HG02970 (cell line): Measurements from ENCODE around the gene DES.

Source experiments
- ATAC-seq: cut with Tn5 transposase; IDR thresholded peaks from one replicate; pipeline ENCODE4 v1.9.1; 2021; ENCODE audit warnings: mild to moderate bottlenecking, moderate library complexity, moderate number of reproducible peaks; ENCODE audit not compliant: unreplicated experiment, low FRiP score

DES gene

GRCh38 chr2:219451661-219452360, 33.6 kb downstream of the DES start:
- ATAC-seq: no peak

- no peak for ATAC-seq
Measured at GRCh38 chr2:219452361-219453317, 34.5 kb downstream of the DES start.

- ATAC-seq: no peak
Measured at GRCh38 chr2:219453671-219454590, 35.8 kb downstream of the DES start.

DNA sequence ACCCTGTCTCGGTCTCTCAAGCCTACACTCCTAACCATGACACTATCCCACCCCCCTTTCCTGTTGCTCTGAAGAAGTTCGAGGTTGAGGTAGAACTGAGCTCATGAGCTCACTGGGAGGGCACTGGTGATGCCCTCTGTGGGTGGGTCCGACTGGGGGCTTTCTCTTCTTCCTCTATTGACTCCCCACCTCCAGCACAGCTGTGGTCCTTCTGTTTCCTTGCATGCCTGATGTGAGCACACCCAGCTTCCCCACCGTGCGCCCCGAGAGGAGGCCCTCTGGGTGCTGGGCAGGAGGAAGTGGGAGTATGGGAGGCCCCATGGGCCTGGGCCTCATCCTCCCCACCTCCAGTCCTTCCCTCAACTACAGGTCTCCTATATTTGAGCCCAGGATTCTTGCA, 37.4 kb downstream of the DES start:
- ATAC-seq: no peak

GRCh38 chr2:219457784-219458369, 39.7 kb downstream of the DES start:
- ATAC-seq: no peak

GRCh38 chr2:219458996-219459395, 40.8 kb downstream of the DES start:
- no peak for ATAC-seq

DNA sequence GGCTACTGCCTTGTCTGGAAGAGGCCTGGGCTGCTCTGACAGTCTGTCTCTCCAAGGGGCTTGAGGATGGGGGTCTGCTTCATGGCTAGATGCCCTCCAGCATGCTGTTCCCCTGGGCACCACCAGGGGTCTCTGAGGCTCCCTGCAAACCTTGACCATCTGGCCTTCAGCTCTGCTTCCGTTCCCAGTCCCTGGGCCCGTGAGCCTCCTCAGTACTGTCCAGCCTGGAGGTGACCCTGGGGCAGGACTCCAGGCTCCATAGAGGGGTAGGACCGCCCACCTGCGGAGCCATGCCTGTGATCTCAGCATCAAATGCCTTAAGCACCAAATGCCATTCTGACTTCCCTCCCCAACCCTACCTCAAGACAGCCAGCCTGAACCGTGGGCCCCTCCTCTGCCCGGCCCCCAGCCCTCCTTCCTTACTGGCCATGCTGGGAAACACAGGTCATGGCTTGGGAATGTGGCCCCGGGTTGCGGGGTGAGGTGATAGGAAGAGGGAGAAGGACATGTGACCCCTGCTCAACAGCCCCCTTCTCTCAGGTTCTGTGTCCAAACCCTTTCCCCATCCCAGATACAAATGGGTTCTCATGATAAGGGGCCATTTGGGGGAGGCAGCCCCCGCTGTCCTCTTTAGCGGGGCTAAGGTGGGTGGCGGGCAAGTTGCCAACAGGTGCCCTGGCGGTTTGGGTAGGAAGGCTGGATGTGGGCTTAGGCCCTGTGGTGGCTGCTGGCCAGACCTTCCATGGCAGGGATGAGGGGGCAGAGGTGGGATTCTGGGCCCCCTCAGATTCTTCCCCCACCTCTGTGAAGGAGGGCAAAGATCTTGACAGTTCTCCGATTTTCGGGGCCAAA, 41.5 kb downstream of the DES start:
- ATAC-seq: peak; percentile 49

DNA sequence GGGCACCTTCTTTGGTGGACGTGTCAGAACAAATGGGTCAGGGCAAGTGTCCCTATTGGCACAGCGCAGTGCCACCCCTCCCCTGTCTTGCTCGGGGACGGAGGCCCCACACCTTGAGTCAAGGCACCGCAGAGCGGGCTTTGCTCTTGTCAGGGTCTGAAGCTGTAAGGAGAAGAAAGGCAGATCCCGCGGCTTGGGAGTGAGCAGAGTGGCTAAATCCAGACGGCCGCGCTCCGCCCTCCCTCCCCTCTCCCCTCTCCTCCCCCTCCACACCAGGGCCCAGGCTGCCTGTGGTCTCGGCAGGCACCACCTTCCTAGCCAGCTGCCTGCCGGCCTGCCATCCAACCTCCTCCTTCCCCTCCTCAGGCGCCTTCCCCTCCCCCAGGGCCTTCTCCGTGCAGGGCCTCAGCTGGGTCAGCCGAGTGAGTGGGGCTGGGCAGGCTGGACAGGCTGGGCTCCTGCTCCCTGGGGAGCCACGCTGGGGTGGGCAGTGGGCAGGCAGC, 42.3 kb downstream of the DES start:
- ATAC-seq: no peak

DNA sequence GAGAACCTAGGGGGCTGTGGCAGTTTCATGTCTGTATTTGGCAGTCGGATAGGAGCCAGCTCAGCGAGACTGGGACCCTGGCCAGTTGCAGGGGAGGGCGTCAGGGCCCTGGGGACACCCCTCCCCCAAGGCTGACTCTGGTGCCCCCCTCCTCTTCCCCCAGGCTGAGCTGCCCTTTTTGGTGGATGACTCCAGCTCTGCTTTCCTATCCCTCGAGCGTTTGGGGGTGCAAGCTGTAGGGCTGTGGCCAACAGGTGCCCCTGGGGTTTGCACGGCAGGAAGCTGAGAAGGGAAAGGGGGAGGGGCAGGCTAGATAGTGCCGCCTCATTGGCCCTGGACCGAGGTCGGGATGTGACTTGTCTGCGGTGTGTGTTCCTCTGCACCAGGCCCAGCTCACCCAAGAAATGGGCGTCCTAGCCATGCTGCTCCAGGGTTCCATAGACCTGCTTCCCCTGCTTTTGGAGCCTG, 42.9 kb downstream of the DES start:
- ATAC-seq: no peak

DNA sequence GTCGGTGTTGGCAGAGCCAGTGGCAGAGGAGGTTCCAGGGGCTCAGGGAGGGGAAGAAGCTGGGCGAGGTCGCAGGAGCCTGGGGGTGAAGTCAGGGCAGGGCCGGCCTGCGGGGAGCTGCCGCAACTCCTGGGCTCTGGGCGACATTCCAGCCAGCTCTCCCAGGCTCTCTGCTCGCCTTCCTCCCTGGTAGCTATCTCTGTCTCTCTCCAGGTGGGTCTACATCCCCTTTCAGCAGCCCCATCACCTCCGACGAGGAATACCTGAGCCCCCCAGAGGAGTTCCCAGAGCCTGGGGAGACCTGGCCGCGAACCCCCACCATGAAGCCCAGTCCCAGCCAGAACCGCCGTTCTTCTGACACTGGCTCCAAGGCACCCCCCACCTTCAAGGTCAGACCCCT, 43.5 kb downstream of the DES start:
- ATAC-seq: no peak

DNA sequence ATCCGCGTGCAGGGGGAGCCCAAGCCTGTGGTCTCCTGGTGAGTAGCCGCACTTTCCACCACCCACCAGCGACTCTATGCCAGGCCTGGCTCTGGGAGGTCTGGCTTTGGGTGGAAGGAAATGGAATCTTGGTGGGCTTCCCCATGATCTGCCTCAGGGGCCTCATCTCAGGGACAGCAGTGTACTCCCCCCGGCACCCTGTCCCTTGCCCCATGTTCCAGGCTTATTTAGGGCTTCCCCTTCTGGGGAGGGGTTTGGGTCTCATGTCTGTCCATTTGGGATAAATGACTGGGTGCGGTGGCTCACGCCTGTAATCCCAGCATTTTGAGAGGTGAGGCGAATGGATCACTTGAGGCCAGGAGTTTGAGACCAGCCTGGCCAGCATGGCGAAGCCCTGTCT, 44.2 kb downstream of the DES start:
- ATAC-seq: no peak

- ATAC-seq: no peak
Measured at GRCh38 chr2:219464286-219465032, 46.3 kb downstream of the DES start.

DNA sequence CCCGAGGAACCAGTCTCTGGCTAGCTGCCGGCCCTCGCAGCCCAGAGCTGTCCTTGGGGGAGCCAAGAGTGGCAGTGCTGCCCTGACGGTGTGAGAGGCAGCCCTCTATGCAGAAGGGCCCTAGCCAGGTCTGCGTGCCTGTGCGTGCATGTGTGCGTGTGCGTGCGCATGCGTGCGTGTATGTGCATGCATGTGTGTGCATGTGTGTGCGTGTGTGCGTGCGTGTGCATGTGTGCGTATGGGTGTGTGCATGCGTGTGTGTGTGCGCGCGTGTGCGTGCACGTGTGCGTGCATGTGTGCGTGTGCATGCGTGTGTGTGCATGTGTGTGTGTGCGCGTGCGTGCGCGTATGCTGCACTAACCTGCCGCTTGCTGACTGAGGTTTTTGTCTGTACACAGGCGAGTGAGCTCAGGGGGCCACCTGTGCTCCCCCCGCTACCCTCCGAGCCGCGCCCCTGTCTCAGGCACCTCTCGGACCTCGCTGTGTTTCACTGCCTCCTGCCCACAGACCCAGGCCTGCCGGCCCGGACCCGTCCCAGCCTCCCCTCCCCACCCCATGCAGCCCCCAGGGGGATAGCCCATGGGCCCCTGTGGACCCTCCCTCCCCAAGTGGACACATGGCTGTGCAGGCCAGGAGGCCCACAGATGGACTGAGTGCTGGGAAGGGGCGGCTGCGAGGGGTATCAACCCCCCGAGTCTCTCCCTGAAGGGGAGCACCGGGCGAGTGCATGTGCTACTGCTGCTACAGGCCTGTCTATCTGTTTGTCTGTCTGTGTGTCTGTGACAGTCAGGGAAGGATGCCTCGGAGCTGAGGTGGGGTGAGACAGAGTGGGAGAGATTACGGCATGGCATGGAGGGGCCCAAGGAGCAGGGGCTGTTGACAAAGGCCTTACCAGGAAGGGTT, 47.7 kb downstream of the DES start:
- ATAC-seq: no peak

GRCh38 chr2:219466816-219467735, 48.9 kb downstream of the DES start:
- ATAC-seq: no peak

GRCh38 chr2:219467736-219468075, 49.5 kb downstream of the DES start:
- no peak for ATAC-seq

GRCh38 chr2:219468410-219469185, 50.4 kb downstream of the DES start:
- no peak for ATAC-seq
